ENCODE measurements around the gene RAB34.

- TF ChIP-seq POLR2A (IDR thresholded peaks at IDR 0.05) (no peak), CTCF (IDR thresholded peaks at IDR 0.05) (no peak)
Observed at GRCh38 chr17:28705728-28706334, 11.8 kb downstream of the RAB34 start.

Measured in thyroid gland (tissue), 4 donors.